ENCODE data around the gene BPIFB2. TPM values are rescaled to one million over a fixed set of nuclear protein-coding genes. Genes with fewer than 3 reads are reported as not detected.
A peak's percentile ranks its signal among the peaks of the same experiment; 100 is the strongest.

BPIFB2 gene
- total RNA-seq, 1 experiment from 2014 or later, result not detected

DNA sequence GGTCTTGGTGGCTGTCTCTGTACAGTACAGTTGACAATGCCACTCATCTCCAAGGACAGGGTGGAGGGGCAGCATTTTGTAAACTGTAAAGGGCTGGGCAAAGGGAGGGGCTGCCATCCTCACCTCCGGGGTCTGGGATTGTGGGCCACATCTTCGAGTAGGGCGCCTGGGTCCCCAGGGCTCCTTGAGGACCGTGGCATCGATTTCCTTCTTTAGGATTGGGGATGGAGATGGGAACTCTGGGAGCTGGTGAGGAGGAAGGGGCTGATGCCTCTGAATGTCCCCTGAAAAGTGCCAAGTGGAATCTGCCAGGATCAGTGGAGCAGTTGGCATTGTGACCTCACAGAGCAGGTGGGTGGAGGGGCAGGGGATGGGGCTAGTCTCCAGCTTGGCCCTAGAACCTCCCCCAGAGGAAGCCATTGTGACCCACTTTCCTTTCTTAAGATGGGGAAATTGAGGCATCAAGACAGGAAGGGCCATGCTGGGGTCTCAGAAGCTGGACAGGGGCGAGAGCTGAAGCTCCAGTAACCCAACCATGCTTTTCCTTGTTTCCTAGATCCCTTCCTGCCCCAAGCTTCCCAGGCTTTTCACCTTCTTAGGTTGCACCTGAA lies 3.3 kb upstream of the BPIFB2 start, which contains the start of gene SUN5:
TSS of gene SUN5 (minus strand) at position 293 of the 611 bp plus-strand sequence. CDS start at position 200, 93 bp downstream.
- H3K27me3 ChIP-seq (ENCODE audit: control insufficient read depth, insufficient read depth, low read length), result no peaks in the 10 kb centered on the region
- H3K4me3 ChIP-seq (ENCODE audit: insufficient read depth, low read depth, low read length), result no peak within 1 kb of the TSS
- no peak for DNase-seq
- no peaks in the 10 kb centered on the region for H3K36me3 ChIP-seq (replicated peaks; ENCODE audit: control insufficient read depth, insufficient read depth, low read length)

- peak; percentile 82 for DNase-seq
- H3K27me3 ChIP-seq (ENCODE audit: control insufficient read depth, insufficient read depth, low read length), result no peaks in the 10 kb centered on the region
- no peaks in the 10 kb centered on the region for H3K36me3 ChIP-seq (replicated peaks; ENCODE audit: control insufficient read depth, insufficient read depth, low read length)
- no peak overlapping the region for H3K4me3 ChIP-seq (ENCODE audit: insufficient read depth, low read depth, low read length)
These were observed 2.4 kb upstream of the BPIFB2 start for GRCh38 chr20:33005132-33005566.

DNA sequence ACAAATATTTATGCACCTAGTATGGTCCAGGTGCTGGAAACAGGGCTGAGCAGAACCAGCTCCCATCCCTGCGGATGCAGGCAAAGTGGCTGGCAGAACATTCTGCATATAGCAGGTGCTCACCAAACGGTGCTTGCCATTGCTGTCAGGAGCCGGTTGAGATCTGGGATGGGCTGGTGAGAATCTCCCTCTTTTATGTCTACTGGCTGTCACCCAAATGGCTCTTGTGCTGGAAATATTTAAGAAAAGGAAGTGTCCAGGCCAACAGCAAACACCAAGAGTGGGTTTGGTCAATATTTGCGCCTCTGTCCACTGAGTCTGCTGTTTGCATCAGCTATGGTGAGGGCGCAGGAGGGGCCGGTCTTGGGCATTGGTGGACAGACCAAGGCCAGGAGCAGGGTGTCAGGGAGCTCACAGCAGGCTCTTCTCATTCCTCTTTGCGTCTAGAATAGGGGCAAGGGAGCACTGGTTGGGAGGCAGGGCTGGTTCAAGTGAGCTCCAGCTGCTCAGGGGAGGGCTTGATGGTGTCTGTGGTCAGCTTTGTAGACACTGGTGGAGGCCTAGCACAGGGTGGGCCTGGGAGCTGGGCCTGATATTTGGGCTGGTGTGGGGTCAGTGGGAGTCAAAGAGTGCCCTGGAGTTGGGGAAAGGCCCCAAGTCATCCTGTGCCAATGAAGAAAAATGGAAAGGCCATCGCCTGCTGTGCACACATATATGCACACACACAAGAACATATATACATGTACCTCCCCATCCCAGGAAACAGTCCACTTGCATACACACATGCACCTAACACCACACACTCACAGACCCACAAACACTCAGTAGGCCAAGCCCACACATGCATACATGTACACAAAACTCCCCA lies 1.4 kb upstream of the BPIFB2 start:
- H3K36me3 ChIP-seq (replicated peaks; ENCODE audit: control insufficient read depth, insufficient read depth, low read length), result no peaks in the 10 kb centered on the region
- H3K27me3 ChIP-seq (ENCODE audit: control insufficient read depth, insufficient read depth, low read length), result no peaks in the 10 kb centered on the region
- no peak overlapping the region for H3K4me3 ChIP-seq (ENCODE audit: insufficient read depth, low read depth, low read length)
- no peak for DNase-seq

- Histone ChIP-seq H3K27me3 (ENCODE audit: control insufficient read depth, insufficient read depth, low read length) (no peaks in the 10 kb centered on the region), H3K36me3 (replicated peaks; ENCODE audit: control insufficient read depth, insufficient read depth, low read length) (no peaks in the 10 kb centered on the region), H3K4me3 (ENCODE audit: insufficient read depth, low read depth, low read length) (no peak overlapping the region)
- DNase-seq, result no peak
These were observed 628 bp upstream of the BPIFB2 start for GRCh38 chr20:33006776-33007375.

DNA sequence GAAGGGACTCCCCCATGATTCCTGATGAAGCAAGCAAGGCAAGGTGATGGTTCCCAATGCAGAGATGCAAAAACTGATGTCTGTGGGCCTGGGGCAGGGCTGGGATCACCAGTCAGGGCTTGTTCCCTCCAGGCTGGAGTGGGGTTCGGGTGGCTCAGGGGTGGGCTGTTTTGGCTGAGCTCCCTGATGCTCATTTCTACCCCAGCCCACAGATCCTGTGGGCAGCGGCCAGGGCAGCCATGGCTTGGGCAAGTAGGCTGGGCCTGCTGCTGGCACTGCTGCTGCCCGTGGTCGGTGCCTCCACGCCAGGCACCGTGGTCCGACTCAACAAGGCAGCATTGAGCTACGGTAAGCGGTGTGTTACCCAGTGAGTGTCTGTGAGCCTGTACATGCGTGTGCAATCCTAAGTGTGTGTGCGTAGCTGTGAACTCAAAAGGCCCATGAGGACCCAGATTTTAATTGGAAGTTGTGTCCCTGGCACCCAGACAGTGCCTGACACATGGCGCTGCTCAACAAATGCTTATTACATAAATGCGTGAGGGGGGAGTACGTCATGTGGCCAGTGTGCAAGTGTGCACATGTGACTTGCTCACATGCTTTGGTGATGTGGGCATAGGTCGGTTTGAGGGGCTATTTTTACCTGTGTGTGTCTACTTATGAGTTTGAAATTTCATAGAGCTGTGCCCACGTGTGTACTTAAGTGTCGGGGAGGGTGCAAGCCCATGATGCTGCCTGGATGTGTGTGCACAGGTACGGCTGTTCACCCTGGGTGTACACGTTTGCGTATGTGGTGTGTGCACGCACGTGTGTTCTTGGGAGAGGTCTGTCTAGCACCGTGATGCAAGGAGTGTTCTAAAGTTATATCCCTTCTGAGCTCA lies 1.1 kb downstream of the BPIFB2 start:
- no peaks in the 10 kb centered on the region for H3K36me3 ChIP-seq (replicated peaks; ENCODE audit: control insufficient read depth, insufficient read depth, low read length)
- H3K27me3 ChIP-seq (ENCODE audit: control insufficient read depth, insufficient read depth, low read length), result no peaks in the 10 kb centered on the region
- DNase-seq, result no peak
- H3K4me3 ChIP-seq (ENCODE audit: insufficient read depth, low read depth, low read length), result no peak overlapping the region

DNA sequence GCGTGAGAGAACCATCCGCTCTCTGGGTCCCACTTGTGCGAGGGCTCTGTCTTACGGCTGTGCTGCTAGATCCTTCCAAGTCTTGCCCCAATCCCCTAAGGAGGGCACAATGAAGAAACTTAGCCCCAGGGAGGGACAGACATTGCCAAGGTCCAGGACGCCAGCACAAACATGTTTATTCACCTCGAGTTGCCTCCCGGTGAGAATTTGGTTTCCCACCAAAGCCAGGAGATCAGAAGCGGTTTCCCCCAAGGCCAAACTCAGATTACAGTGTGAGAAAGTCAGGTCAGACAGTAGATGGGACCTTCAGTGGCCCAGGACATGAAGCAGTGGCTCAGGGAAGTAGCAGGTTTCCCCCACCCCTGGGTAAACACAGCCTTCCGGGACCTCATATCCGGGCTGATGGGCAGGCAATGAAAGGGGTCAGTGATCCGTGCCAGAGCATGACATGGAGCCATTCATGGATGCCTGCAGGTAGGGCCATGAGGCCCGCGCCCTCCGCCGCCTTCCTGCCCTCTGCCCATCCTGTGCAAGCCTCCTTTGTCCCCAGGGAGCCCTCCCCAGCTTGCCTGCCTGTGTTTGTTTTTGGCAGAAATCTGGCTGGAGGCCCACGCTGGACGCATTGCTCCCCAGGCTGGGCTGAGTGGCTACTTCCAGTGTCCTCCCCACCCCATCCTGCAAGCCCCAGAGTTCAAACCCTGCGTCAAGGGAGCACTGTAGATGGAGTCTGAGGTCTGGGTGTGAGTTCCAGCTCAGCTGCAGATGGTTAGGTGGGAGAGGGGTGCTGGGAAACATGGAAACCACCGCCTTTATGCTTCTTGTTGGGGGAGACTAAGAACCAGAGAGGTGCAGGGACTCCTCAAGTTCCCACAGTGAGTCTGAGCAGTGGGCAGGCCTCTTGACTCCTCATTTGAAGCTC lies 2.0 kb downstream of the BPIFB2 start:
- DNase-seq, result no peak
- H3K4me3 ChIP-seq (ENCODE audit: insufficient read depth, low read depth, low read length), result no peak overlapping the region
- no peaks in the 10 kb centered on the region for H3K36me3 ChIP-seq (replicated peaks; ENCODE audit: control insufficient read depth, insufficient read depth, low read length)
- H3K27me3 ChIP-seq (ENCODE audit: control insufficient read depth, insufficient read depth, low read length), result no peaks in the 10 kb centered on the region

DNA sequence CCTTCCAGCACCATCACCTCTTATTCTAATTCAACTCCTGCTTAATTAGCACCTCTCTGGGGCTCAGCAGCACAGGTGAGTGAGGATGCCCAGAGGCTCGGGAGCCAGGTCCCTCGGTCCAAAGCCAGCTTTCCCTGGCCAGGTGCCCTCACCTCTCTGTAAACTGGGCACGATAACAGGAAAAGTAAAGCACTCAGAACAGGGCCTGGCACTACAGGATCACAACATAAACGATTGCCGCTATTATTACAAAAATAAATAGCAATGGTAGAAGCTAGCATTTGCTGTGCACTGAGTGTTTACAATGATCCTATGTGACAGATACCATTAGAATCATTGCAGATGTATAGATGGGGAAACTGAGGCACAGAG lies 2.6 kb downstream of the BPIFB2 start:
- no peak overlapping the region for H3K4me3 ChIP-seq (ENCODE audit: insufficient read depth, low read depth, low read length)
- no peak for DNase-seq
- H3K27me3 ChIP-seq (ENCODE audit: control insufficient read depth, insufficient read depth, low read length), result no peaks in the 10 kb centered on the region
- H3K36me3 ChIP-seq (replicated peaks; ENCODE audit: control insufficient read depth, insufficient read depth, low read length), result no peaks in the 10 kb centered on the region

DNA sequence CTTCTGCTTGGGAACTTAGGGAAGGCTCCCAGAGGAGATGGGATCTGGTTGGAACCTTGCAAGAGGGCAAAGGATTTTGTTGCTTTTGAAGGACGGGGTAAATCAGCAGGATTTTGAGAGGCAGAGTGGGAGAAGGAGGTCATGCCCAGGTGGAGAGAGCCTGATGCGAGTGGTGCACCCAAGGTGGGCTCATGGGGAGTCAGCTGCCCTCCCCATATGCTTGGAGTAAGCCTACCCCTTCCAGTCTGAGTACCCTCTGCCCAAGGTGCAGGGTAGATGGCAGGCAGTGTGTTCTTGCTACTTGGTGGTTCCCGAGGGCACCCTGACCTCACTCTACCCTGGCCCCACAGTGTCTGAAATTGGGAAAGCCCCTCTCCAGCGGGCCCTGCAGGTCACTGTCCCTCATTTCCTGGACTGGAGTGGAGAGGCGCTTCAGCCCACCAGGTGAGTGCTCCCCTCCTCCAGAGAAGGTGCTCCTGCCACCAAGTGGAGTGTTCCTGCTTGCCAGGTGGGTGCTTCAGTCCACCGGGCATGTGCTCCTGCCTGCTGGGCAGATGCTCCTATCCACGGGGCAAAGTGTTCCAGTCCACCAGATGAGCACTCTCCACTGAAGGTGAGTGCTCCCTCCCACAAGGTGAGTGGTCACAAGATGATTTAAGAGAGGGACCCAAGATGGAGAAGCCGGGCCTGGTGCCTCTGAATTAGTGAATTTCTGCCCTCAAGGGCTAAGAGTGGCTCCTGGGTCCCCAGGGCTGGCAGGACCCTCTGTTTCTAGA lies 3.4 kb downstream of the BPIFB2 start:
- Histone ChIP-seq H3K36me3 (replicated peaks; ENCODE audit: control insufficient read depth, insufficient read depth, low read length) (no peaks in the 10 kb centered on the region), H3K4me3 (ENCODE audit: insufficient read depth, low read depth, low read length) (no peak overlapping the region), H3K27me3 (ENCODE audit: control insufficient read depth, insufficient read depth, low read length) (no peaks in the 10 kb centered on the region)
- DNase-seq, result no peak

DNA sequence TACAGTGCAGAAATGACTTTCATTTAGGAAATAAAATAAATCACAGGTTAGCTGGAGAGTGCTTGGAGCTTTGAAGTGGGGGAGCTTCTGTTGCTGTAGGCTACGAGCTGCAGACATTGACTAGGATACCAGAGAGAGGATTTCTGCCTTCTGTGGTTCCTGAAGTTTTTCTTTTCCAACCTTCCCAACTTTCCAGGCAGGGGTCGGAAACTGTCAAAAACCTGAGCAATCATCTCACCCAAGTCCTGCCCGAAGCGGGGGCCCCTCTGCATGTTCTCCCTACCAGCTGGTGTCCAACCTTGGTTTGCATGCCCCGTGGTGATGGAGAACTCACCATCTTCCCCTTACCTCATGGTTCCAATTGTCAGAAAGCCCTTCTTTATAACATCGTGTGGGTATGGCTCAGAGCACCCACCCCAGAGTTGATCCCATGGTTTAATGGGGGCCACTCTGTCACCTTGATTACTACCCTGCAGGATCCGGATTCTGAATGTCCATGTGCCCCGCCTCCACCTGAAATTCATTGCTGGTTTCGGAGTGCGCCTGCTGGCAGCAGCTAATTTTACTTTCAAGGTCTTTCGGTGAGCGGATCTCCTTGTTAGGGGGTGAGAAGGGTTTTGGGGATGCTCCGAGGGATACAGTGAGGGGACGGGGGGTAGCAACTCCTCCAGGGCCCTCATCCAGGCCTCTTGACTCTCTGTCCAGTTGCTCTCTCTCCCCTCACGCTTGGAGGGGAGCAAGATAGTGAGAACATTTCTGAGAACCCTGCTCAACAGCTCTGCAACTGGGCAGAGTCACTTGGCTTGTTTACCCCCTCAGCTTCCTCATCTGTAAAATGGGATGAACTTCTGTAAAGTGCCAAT lies 5.1 kb downstream of the BPIFB2 start:
- no peak for DNase-seq
- Histone ChIP-seq H3K27me3 (ENCODE audit: control insufficient read depth, insufficient read depth, low read length) (no peaks in the 10 kb centered on the region), H3K36me3 (replicated peaks; ENCODE audit: control insufficient read depth, insufficient read depth, low read length) (no peaks in the 10 kb centered on the region), H3K4me3 (ENCODE audit: insufficient read depth, low read depth, low read length) (no peak overlapping the region)

DNA sequence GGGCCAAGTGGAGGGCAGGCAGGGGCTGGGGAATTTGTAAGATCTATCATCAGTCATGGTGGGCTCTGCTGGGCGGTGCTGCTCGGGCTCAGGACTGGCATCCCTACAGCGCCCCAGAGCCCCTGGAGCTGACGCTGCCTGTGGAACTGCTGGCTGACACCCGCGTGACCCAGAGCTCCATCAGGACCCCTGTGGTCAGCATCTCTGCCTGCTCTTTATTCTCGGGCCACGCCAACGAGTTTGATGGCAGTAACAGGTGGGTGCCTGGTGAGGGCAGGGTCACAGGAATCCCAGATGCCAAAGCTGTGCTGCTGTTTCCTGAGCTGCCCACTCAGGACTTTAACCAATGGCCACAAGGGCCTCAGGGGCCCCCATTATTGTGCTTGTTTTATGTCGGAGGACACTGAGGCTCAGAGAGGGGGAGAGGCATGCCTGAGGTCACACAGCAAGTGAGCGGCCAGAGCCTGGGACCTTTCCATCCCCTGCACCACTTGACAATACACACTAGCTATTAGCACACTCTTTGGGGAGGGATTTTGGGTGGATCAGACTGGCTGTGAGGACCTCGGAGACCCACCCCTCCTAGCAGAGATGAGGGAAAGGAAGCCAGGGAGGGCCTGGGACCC lies 6.3 kb downstream of the BPIFB2 start:
- DNase-seq, result no peak
- Histone ChIP-seq H3K4me3 (ENCODE audit: insufficient read depth, low read depth, low read length) (no peak overlapping the region), H3K36me3 (replicated peaks; ENCODE audit: control insufficient read depth, insufficient read depth, low read length) (no peaks in the 10 kb centered on the region)

GRCh38 chr20:33014336-33015113 lies 7.0 kb downstream of the BPIFB2 start:
- DNase-seq, result peak; percentile 63
- H3K36me3 ChIP-seq (replicated peaks; ENCODE audit: control insufficient read depth, insufficient read depth, low read length), result no peaks in the 10 kb centered on the region
- H3K27me3 ChIP-seq (ENCODE audit: control insufficient read depth, insufficient read depth, low read length), result no peaks in the 10 kb centered on the region
- H3K4me3 ChIP-seq (ENCODE audit: insufficient read depth, low read depth, low read length), result no peak overlapping the region

More for the DNA sequence above, 6.3 kb downstream of the BPIFB2 start:
- H3K27me3 ChIP-seq (ENCODE audit: control insufficient read depth, insufficient read depth, low read length), result no peaks in the 10 kb centered on the region

Measured in H7 (cell line).